ENCODE results near the gene SLC7A1.

SLC7A1 gene

GRCh38 chr13:29575098-29575497, 20.4 kb downstream of the SLC7A1 start:
- TF ChIP-seq CTCF (conservative IDR thresholded peaks at IDR 0.05) (no peak), ZFX (IDR thresholded peaks at IDR 0.05) (no peak)
- H3K27ac ChIP-seq, result peak overlapping the region; percentile 91

- TF ChIP-seq ZFX (IDR thresholded peaks at IDR 0.05) (no peak), CTCF (conservative IDR thresholded peaks at IDR 0.05) (no peak)
- H3K27ac ChIP-seq, result peak overlapping the region; percentile 91
Measured at GRCh38 chr13:29573190-29573589, 22.3 kb downstream of the SLC7A1 start.

GRCh38 chr13:29572575-29572974, 22.9 kb downstream of the SLC7A1 start:
- no peak for TF ChIP-seq CTCF (conservative IDR thresholded peaks at IDR 0.05)
- TF ChIP-seq ZFX (IDR thresholded peaks at IDR 0.05), result no peak
- H3K27ac ChIP-seq, result peak overlapping the region; percentile 91

GRCh38 chr13:29571876-29572570, 23.5 kb downstream of the SLC7A1 start:
- H3K27ac ChIP-seq, result peak overlapping the region; percentile 91

GRCh38 chr13:29570051-29570654, 25.3 kb downstream of the SLC7A1 start:
- no peak for TF ChIP-seq CTCF (conservative IDR thresholded peaks at IDR 0.05)
- TF ChIP-seq ZFX (IDR thresholded peaks at IDR 0.05), result no peak
- peak overlapping the region; percentile 63 for H3K27ac ChIP-seq

More at GRCh38 chr13:29571876-29572570, 23.5 kb downstream of the SLC7A1 start:
- TF ChIP-seq ZFX (IDR thresholded peaks at IDR 0.05), result no peak
- no peak for TF ChIP-seq CTCF (conservative IDR thresholded peaks at IDR 0.05)

GRCh38 chr13:29569253-29570050, 26.0 kb downstream of the SLC7A1 start:
- peak overlapping the region; percentile 63 for H3K27ac ChIP-seq
- TF ChIP-seq CTCF (conservative IDR thresholded peaks at IDR 0.05) (no peak), ZFX (IDR thresholded peaks at IDR 0.05) (no peak)

GRCh38 chr13:29568731-29569130, 26.8 kb downstream of the SLC7A1 start:
- TF ChIP-seq ZFX (IDR thresholded peaks at IDR 0.05) (no peak), CTCF (conservative IDR thresholded peaks at IDR 0.05) (no peak)
- H3K27ac ChIP-seq, result peak overlapping the region; percentile 63

Data from C4-2B (cell line).